Spleen (tissue), 11 donors: ENCODE measurements around the gene AHNAK. TPM values are rescaled to one million over a fixed set of nuclear protein-coding genes. Genes with fewer than 3 reads are reported as not detected.
A peak's percentile ranks its signal among the peaks of the same experiment; 100 is the strongest.

Experiments
- DNase-seq: peaks from one replicate; pipeline ENCODE4 v3.0.0-alpha.2; 2020
- H3K27ac ChIP-seq, 8 donors: fragments of 200-600 bp; sonication (generic) in 7 of 8; 1 replicate in 4 of 8; 2 replicates in 4 of 8; pipeline versions ENCODE4 v1.5.0 to v1.8.0; 2016 to 2021; ENCODE audit warnings: inconsistent platforms in 4 of 8, mild to moderate bottlenecking in 4 of 8, moderate library complexity in 1 of 8
- H3K27me3 ChIP-seq, 7 donors: fragments of 200-600 bp; sonication (generic) in 6 of 7; replicated peaks in 1 of 7; 1 replicate in 4 of 7; 2 replicates in 3 of 7; pipeline versions ENCODE4 v1.5.0 to v1.8.0; 2016 to 2021; ENCODE audit warnings: inconsistent platforms in 3 of 7, mild to moderate bottlenecking in 1 of 7
- H3K36me3 ChIP-seq, 6 donors: fragments of 200-600 bp; sonication (generic) in 5 of 6; 1 replicate in 4 of 6; 2 replicates in 2 of 6; pipeline versions ENCODE4 v1.5.0 to v1.8.0; 2016 to 2021; ENCODE audit warnings: inconsistent platforms in 2 of 6
- H3K4me1 ChIP-seq, 6 donors: fragments of 200-600 bp; sonication (generic) in 5 of 6; 1 replicate in 3 of 6; 2 replicates in 3 of 6; pipeline versions ENCODE4 v1.5.0 to v1.8.0; 2016 to 2021; ENCODE audit warnings: inconsistent platforms in 3 of 6
- H3K4me3 ChIP-seq, 8 donors: fragments of 200-600 bp; sonication (generic) in 7 of 8; 1 replicate in 4 of 8; 2 replicates in 4 of 8; pipeline versions ENCODE4 v1.5.0 to v1.8.0; 2016 to 2021; ENCODE audit warnings: inconsistent platforms in 4 of 8, mild to moderate bottlenecking in 4 of 8, moderate library complexity in 2 of 8
- H3K9me3 ChIP-seq, 8 donors: fragments of 200-600 bp; sonication (generic) in 7 of 8; 1 replicate in 4 of 8; 2 replicates in 4 of 8; pipeline versions ENCODE4 v1.5.0 to v1.8.0; 2016 to 2021; ENCODE audit warnings: inconsistent platforms in 4 of 8
- CTCF ChIP-seq, 11 experiments: fragments of 200-600 bp in 7 of 11; fragments of 450-650 bp in 4 of 11; sonication (generic) in 4 of 11; IDR thresholded peaks in 8 of 11; conservative IDR thresholded peaks in 3 of 11; 1 replicate in 7 of 11; 2 replicates in 4 of 11; pipeline versions ENCODE4 v1.4.0 to v1.8.0; 2016 to 2021; ENCODE audit warnings: antibody characterized with exemption in 11 of 11, inconsistent platforms in 4 of 11, mild to moderate bottlenecking in 1 of 11
- POLR2A ChIP-seq, 3 donors: fragments of 450-650 bp; IDR thresholded peaks; one replicate each; pipeline ENCODE4 v1.5.1; 2017; ENCODE audit warnings: antibody characterized with exemption in 3 of 3, mild to moderate bottlenecking in 1 of 3
- POLR2AphosphoS5 ChIP-seq, 3 donors: sonication (generic); formaldehyde crosslinking; IDR thresholded peaks; one replicate each; pipeline ENCODE4 v1.5.1; 2017; ENCODE audit warnings: antibody characterized with exemption in 3 of 3
- WGBS, 5 donors: extraction: QIAGEN DNeasy Blood & Tissue Kit in 3 of 5; methylation state at CpG; one replicate each; pipeline versions ENCODE4 v1.1.5 to v1.1.7; 2013 to 2018; 5-methylcytosine and 5-hydroxymethylcytosine counted together
- intact Hi-C: fragments of 100-400 bp; cut with DNase I; formaldehyde crosslinking; loops from one replicate; pipeline ENCODE4 v1.15.0; 2023; ENCODE audit warnings: low total_unique reads
- polyA plus RNA-seq, 3 donors: library from polyadenylated mRNA; stranded (reverse); fragments of 200-250 nt; gene quantifications; one replicate each; pipeline ENCODE4 v1.2.1, GENCODE V29; 2013
- total RNA-seq, 7 donors: library from RNA; depleted of rRNA in 3 of 7; stranded (reverse); fragments of >200 nt in 3 of 7; fragmentation: NEBNext Ultra II Directional in 4 of 7; extraction: Animal tissue kit (Norgen Biotek cat#: 25700) in 4 of 7; gene quantifications; one replicate each; pipeline versions ENCODE4 v1.1.0 to v1.2.1, GENCODE V29; 2016 to 2021
- donor health status: healthy with polysubstance abuse.
- donor health status: DM: no; HTN: no; CAD: no; lungs with moderate emphysema.
- donor health status: DM: no; HTN: no; CAD: no.
- donor health status: Bipolar disorder and iron deficiency.
- donor health status: healthy.
- donor health status: DM: no; HTN: no; CAD: no.
- donor health status: DM: yes; HTN: yes; CAD: no.

Gene AHNAK
- total and polyA plus RNA-seq, 10 donors, result 11.8 to 370 (median 259) TPM

- H3K4me1 ChIP-seq, result peaks cover 19 to 76% (median 51%) of the 10 kb centered on the region in 6 donors
- WGBS, 5 donors, result 70 to 82% (median 76%) methylated on average over 8 of the region's 8 CpGs
- intact Hi-C loops, result loop anchor here (10.0 kb wide), 1 partner anchor 82 kb away; the partner anchor contains the start of genes LBHD1, UBXN1 and UQCC3
- H3K36me3 ChIP-seq, result peaks cover 0 to 62% (median 56%) of the 10 kb centered on the region in 6 donors
- H3K27ac ChIP-seq, result peak overlapping the region; percentile 87 to 99 (median 98)
- no peaks in the 10 kb centered on the region for H3K27me3 ChIP-seq
- H3K4me3 ChIP-seq, result peak overlapping the region in 1 of 8 donors; percentile 84
- H3K9me3 ChIP-seq, result no peaks in the 10 kb centered on the region
- TF ChIP-seq CTCF (IDR thresholded peaks at IDR 0.05 in 8 of 11, conservative IDR thresholded peaks at IDR 0.05 in 3 of 11), result no peak
- no peak for TF ChIP-seq POLR2AphosphoS5 (IDR thresholded peaks at IDR 0.05)
- TF ChIP-seq POLR2A (IDR thresholded peaks at IDR 0.05), result no peak
- DNase-seq, result no peak
These were observed 46.4 kb upstream of the AHNAK start for GRCh38 chr11:62592989-62593421.

- no peak for DNase-seq
- H3K27me3 ChIP-seq, result no peaks in the 10 kb centered on the region
- no peaks in the 10 kb centered on the region for H3K9me3 ChIP-seq
- peak in 2 of 11 experiments; percentile 0 to 9 for TF ChIP-seq CTCF (IDR thresholded peaks at IDR 0.05 in 8 of 11, conservative IDR thresholded peaks at IDR 0.05 in 3 of 11)
- TF ChIP-seq POLR2A (IDR thresholded peaks at IDR 0.05), result no peak
- H3K4me3 ChIP-seq, result peak overlapping the region; percentile 34 to 84 (median 56)
- H3K27ac ChIP-seq, result peak overlapping the region; percentile 87 to 99 (median 98)
- peaks cover 0 to 62% (median 55%) of the 10 kb centered on the region in 6 donors for H3K36me3 ChIP-seq
- H3K4me1 ChIP-seq, result peaks cover 19 to 76% (median 47%) of the 10 kb centered on the region in 6 donors
- 9 to 14% (median 13%) methylated on average over 11 to 17 of the region's 17 CpGs for WGBS, 5 donors
- intact Hi-C loops, result loop anchor here (10.0 kb wide), 1 partner anchor 83 kb away; the partner anchor contains the start of genes LBHD1, UBXN1 and UQCC3
These were observed 45.7 kb upstream of the AHNAK start for GRCh38 chr11:62592146-62592815.

- H3K27ac ChIP-seq, result peak within 1 kb of the TSS; percentile 87 to 99 (median 98)
- WGBS, 5 donors, result 0% methylated on average over 33 to 58 of the region's 58 CpGs
- peak within 1 kb of the TSS; percentile 43 to 84 (median 56) for H3K4me3 ChIP-seq
- TF ChIP-seq CTCF (IDR thresholded peaks at IDR 0.05 in 8 of 11, conservative IDR thresholded peaks at IDR 0.05 in 3 of 11) (peak in 5 of 11 experiments; percentile 19 to 48 (median 30)), POLR2A (IDR thresholded peaks at IDR 0.05) (peak; percentile 62 to 87 (median 62)), POLR2AphosphoS5 (IDR thresholded peaks at IDR 0.05) (peak; percentile 90 to 98 (median 98))
- peaks cover 0 to 62% (median 55%) of the 10 kb centered on the region in 6 donors for H3K36me3 ChIP-seq
- peaks cover 19 to 69% (median 46%) of the 10 kb centered on the region in 6 donors for H3K4me1 ChIP-seq
- intact Hi-C loops, result loop anchor here (10.0 kb wide), 1 partner anchor 83 kb away; the partner anchor contains the start of genes LBHD1, UBXN1 and UQCC3
- H3K27me3 ChIP-seq, result no peaks in the 10 kb centered on the region
- peak; percentile 97 for DNase-seq
- no peaks in the 10 kb centered on the region for H3K9me3 ChIP-seq
These were observed 45.0 kb upstream of the AHNAK start, which contains the start of gene TUT1 for GRCh38 chr11:62591448-62592145. Gene TUT1 (minus strand): TSS chr11:62591523. CDS start chr11:62591485, 38 bp downstream.
